ENCODE measurements around the gene HIGD1A.

HIGD1A gene

DNA sequence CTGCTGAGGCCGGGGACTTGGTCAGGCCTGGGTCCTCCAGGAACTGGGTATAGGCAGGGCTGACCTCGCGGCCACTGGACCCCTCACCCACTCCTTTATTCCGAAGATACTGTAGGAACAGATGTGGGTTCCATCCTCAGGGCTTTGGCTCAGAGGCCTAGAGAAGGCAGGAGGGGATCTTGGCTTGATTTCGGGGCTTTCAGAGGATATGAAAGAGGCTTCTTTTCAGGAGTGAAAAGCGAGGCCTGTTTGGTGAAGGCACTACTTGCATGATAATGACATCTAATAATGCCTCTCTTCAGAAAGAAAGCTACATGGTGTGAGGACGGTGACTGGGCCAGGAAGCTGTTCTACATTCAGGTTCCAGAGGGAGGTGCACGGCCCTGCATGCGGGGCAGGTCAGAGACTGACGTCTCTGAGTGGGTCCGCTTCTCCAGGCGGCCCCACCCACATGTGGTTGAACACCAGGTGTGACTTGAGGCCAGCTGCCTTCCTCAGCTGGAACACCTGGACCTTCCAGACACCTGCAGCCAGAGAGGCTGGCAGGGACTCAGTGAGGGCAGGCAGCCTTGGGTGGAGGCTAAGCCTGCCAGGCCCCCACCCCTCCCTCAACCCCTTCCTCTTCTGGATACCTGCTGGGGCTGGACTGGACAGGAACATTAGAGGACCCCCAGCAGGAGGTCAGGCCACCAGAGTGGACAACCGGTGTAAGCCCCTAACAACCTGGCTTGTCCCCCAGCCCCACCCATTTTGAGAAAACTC lies 70.6 kb downstream of the HIGD1A start:
- DNase-seq: no peak
